Caki2 (cell line): ENCODE data around the gene CCNB1. TPM values are rescaled to one million over a fixed set of nuclear protein-coding genes. Genes with fewer than 3 reads are reported as not detected.
A peak's percentile ranks its signal among the peaks of the same experiment; 100 is the strongest.
"Not testable (repeated sequence)": the region's sequence is repeated elsewhere in the genome, so short reads cannot be mapped to it uniquely, and the experiment has no call there.

ENCODE experiments used
- DNase-seq: peaks from one replicate; pipeline ENCODE4 v3.0.0-alpha.2; 2015; ENCODE audit warnings: low read depth
- in situ Hi-C: cut with HindIII; loops from 2 replicates; pipeline ENCODE4 v1.10.0; 2016; ENCODE audit warnings: low sequenced_read_pairs, low pct_unique_long_range_greater_than_20kb, mixed read lengths
- total RNA-seq: library from RNA; depleted of rRNA; stranded (reverse); fragments of >200 nt; shearing (Covaris generic); gene quantifications from 2 replicates; pipeline ENCODE4 v1.2.3, GENCODE V29; 2014; ENCODE audit warnings: low replicate concordance

Gene CCNB1
- total RNA-seq, 1 experiment from 2014 or later, result 161 TPM

DNA sequence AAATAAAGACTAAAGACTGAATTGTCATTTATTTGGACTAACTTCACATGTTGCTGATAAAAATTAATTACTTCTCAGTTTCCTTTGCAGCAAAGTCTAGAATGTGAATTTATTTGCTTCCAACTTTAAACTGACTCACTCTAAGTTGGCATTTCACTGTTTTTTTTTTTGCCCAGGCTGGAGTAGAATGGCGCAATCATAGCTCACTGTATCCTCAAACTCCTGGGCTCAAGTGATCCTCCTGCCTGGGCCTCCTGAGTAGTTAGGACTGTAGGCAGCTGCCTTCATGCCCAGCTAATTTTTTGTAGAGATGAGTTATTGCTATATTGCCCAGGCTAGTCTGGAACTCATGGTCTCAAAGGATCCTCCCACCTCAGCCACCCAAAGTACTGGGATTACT is 3.5 kb downstream of the CCNB1 start:
- in situ Hi-C loops, result no loop called here
- DNase-seq, result no peak

DNA sequence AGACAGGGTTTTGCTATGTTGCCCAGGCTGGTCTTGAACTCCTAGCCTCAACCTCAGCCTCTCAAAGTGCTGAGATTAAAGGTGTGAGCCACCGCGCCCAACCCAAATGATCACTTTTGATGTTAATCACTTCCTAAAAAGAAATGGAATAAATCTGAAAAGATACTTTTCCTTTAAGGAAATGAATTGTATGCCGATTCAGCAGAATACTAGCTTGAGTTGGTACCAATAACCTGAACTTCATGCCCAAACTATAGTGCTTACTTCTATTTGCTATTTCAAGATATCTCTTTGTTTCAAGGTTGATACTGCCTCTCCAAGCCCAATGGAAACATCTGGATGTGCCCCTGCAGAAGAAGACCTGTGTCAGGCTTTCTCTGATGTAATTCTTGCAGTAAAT is 4.0 kb downstream of the CCNB1 start:
- DNase-seq, result no peak
- in situ Hi-C loops, result no loop called here

DNA sequence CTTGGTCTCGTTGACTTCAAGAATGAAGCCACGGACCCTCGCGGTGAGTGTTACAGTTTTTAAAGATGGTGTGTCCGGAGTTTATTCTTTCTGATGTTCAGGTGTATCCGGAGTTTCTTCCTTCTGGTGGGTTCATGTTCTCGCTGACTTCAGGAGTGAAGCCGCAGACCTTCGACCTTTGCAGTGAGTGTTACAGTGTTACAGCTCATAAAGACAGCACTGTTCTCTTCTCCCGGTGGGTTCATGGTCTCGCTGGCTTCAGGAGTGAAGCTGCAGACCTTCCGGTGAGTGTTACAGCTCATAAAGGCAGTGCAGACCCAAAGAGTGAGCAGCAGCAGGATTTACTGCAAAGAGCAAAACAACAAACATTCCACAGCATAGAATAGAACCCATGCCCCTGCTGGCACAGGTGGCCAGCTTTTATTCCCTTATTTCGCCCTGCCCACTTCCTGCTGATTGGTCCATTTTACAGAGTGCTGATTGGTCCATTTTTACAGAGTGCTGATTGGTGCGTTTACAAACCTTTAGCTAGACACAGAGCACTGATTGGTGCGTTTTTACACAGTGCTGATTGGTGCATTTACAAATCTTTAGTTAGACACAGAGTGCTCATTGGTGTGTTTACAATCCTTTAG is 14.8 kb downstream of the CCNB1 start:
- in situ Hi-C loops, DNase-seq: not testable (repeated sequence)

DNA sequence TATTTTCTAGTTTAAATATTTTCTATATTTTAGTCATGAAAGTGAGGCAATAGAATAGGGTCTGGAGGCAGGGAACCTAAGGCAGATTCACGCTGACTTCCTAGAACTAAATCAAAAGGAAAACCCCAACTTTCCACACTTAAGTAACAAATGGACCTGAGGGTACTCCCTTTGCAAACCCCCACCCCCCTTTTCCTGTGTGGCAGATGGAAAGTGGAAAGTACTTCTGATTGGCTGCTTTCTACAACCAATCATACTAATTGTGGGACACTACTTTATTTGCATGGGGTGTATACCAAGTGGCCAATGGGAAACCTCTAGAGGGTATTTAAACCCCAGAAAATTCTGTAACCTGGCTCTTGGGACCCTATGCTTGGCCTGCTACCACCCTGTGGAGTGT is 17.7 kb downstream of the CCNB1 start:
- DNase-seq, result no peak
- in situ Hi-C loops, result no loop called here

DNA sequence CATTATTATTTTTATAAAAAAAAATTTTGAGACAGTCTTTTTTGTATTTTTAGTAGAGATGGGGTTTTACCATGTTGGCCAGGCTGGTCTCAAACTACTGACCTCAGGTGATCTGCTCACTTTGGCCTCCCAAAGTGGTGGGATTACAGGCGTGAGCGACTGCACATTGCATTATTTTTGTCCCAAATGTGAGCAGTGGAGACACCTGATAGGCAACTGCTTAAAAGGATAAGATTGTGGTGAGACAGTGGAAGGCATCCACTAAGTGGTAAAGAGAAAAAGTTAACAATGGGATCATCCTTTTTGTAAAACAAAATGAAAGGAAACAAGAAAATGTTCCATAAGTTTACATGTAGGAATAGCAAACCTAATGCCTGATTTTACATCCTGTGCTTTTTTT is 20.4 kb downstream of the CCNB1 start:
- in situ Hi-C loops, result no loop called here
- no peak for DNase-seq

DNA sequence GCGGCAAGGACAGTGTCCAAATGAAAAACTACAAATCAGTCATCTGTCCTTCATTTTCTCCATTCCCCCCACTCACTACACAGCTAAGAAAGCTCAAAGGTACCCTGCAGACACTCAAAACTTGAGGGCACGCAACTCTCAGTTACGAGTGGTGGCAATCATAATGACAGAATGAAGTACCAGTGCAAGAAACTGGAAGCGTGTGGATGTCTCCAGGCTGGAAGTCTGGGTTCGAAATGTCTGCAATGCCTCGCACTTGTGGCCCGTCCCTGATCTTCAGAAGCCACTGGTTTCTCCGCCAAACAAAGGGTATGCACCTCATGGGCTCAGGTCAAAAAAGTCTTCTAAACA is 21.8 kb downstream of the CCNB1 start:
- in situ Hi-C loops, result no loop called here
- no peak for DNase-seq

DNA sequence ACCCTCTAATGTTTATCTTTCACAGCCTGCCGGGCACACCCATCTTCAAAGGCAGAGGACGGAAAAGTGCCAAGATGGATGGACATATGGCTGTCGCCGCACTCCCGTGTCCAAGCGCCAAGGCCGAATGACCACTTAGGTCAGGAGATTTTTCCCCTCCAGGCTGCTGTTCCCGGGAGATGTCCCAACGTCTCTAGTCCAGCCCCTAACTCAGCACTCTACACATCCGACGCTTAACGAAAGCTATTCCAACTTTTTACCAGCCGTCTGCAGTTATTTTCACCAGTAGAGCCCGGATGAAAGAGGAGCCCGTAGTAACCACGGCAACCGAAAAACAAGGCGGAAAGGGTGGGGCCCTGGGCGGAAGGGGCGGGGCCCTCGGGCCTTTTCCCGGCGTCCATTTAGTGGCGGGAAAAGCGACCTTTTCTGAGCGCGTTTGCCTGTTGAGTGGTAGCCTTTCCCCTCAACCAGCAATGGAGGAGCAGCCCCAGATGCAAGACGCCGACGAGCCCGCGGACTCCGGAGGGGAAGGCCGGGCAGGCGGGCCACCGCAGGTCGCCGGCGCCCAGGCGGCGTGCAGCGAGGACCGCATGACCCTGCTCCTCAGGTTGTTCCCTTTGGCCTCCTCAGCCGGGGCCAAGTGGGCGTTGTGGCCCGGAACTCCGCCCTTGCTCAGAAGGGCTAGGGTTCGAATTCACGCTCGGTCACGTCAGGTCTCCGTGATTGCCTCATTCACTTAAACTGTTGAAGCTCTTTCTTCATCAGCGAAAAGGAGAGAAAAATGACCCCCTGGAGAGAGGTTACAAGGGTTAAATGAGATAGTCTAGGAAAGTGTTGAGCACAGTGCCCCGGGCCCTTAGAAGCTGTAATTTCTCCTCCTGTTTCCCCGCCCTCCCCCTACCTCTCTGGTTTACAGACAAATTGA is 22.5 kb downstream of the CCNB1 start, which contains the start of gene CENPH:
Gene CENPH (plus strand): TSS at position 422 of the 925 bp plus-strand sequence. CDS start 52 bp downstream, at position 474.
- in situ Hi-C loops, result no loop called here
- DNase-seq, result peak; percentile 91

DNA sequence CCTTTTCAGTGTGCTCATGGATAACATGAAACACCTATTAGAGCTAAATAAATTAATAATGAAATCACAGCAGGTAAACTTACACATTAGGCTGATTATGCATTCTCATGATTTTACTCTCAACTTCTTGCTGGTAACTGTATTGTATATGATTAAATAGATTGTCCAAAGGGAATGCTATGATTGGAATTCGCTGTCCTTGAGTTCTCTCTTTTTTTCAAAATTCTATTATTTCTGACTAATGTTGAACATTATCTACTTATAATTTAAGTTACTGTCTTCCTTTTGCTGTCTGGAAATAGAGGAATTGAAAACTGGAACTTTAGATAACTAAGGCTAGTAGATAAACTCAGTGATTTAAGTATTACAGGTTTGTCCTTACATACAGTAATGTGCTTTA is 35.5 kb downstream of the CCNB1 start:
- DNase-seq, result no peak
- in situ Hi-C loops, result no loop called here

DNA sequence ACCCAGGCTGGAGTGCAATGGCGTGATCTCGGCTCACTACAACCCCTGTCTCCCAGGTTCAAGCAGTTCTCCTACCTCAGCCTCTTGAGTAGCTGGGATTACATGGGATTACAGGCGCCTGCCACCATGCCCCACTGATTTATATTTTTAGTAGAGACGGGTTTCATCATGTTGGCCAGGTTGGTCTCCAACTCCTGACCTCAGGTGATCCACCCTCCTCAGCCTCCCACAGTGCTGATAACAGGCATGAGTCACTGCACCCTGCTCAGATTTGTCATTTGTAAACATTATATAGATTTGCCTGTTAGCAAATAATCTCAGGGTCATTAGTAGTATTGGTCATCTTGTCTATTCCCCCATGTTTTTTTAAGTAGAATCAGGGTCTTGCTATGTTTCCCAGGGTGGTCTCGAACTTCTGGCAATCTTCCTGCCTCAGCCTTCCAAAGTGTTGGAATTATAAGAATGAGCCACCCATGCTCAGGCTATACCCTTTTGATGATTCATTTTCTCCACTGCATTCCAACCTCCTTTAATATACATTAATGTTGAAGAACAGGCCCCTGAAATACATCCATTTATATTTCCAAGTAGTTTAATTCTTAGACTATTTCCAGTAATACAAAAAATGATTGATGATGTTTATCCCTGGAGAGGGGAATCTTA is 39.7 kb downstream of the CCNB1 start:
- no peak for DNase-seq
- in situ Hi-C loops, result no loop called here

DNA sequence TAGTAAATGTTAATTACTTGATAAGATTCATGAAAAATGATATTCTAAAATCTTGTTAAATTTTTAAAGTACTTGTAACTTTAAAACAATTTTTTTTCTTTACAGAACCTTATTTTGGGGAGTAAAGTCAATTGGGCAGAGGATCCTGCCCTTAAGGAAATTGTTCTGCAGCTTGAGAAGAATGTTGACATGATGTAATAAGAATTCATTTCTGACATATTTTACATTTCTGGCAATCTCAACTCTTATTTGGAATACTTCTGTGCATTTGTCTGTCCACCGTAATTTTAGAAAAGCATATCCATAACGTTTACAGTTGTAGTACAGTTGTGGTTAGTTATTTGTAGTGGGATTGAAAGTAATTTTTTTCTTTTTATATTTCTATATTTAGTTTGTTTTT is 42.7 kb downstream of the CCNB1 start:
- in situ Hi-C loops, result no loop called here
- no peak for DNase-seq

DNA sequence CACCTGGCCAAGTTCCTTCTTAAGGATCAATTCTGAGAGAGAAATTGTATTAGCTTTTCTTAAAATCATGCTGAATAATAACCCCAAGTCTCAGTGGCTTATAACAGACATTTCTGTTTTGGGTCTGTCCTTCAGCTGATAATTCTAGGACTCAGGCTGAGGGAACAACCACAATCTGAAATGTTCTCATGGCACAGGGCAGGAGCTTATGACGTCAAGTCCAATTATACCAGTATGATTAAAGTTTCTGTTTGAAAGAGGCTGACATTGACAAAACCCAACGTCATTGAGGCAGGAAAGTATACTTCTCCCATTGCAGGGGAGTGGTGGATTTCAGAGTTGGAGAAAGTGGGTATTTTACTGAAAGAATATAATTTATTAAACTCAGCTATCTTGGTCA is 44.2 kb downstream of the CCNB1 start:
- DNase-seq, result no peak
- in situ Hi-C loops, result no loop called here

DNA sequence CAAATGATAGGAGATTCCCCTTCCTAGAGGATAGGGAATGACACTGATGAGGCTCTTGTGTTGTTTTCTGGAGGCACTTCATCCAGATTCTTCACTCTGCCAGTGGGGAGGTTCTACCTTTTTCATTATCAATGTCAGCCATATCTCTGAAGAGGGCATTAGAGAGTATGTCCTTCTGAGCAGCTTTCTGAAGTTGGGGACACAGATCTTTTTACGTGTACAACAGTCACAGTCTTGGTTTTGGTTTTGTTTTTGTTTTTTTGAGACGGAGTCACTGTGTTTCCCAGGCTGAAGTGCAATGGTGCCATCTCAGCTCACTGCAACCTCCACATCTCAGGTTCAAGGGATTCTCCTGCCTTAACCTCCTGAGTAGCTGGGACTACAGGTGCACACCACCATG is 45.1 kb downstream of the CCNB1 start:
- in situ Hi-C loops, result no loop called here

DNA sequence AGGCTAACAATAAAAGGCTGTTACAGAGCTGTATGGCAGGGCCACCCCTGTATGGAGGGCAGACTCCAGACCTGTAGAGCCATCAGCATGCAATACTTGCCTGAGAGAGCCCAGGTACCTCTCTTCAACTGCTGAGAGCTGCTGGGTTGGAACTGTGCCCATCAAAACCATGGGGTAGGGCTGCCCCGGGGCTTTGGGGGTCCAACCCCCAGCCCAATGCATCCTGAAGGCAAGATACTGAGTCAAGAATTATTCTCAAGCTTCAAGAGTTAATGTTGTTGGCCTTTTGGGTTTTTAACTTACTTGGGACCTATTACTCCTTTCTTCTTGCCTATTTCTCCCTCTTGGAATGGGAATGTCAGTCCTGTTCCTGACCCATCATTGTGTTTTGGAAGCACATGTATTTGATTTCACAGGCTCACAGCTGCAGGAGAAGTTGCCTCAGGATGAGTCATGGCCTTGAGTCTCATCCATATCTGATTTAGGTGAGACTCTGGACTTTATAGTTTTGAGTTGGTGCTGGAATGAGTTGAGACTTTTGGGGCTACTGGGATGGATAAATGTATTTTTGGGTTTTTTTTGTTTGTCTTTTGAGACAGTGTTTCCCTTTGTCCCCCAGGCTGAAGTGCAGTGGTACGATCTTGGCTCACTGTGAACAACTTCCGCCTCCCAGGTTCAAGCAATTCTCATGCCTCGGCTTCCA is 46.7 kb downstream of the CCNB1 start:
- no peak for DNase-seq
- in situ Hi-C loops, result no loop called here

More for the DNA sequence above, 45.1 kb downstream of the CCNB1 start:
- no peak for DNase-seq

DNA sequence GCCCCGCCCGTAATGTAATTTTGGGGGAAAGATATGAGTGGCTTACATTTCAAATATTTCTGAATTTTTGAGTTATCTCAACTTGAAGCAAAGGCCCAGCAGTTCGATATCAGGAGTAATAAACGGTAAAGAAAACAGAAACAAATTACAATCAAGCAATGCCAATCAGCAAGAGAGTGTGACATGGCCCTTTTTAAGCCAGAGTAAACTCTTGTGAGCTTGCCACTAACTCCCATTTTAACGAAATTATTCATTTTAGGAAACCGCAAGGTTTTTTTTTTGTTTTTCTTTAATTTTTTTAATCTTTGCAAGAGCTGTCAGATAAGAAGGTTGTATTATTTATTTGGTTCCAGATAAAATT is 50.2 kb downstream of the CCNB1 start:
- in situ Hi-C loops, result no loop called here
- peak; percentile 23 for DNase-seq

DNA sequence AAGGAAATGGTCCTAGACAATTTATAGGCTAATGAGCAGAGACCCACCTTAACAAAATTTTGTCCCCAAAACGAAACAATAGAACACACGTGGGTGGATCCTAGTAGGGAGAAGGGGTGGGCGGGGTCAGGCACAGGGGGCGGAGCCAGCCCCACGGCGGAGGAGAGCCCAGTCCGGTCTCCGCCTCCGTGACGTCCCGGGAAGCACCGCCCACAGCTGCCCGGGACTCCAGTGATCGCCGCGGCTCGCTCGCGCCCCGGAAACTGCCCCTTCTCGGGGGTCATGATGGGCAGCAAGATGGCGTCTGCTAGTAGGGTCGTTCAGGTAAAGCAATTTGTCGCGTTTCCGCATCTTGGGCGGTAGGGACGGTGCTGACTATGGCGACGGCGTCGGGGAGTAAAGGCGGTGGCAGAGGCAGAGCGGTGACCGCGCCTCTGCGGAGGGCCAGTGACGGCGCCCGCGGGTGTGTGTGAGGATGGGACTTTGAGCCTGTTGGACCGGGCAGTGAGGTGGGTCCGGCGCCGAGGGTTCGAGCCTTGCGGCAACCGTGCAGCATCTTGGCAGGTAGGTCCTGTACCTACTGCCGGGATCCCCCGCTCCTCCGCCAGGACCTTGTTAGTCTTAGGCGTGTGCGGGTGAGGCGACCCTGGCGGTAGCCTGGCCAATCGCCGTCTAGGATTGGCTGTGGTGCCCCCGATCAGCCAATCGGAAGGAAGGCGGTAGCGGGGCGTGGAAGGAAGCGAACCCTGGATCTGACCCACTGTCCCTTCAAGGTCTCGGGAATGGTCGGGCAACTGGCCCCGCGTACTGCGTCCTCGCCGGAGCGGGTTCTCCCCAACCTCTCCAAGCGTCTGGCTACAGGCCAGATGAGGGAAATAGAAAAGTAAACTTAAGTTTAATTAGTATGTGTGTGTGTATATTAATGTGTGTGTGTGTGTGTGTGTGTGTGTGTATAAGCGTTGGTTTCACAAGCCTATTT is 50.9 kb downstream of the CCNB1 start:
- in situ Hi-C loops, result no loop called here

DNA sequence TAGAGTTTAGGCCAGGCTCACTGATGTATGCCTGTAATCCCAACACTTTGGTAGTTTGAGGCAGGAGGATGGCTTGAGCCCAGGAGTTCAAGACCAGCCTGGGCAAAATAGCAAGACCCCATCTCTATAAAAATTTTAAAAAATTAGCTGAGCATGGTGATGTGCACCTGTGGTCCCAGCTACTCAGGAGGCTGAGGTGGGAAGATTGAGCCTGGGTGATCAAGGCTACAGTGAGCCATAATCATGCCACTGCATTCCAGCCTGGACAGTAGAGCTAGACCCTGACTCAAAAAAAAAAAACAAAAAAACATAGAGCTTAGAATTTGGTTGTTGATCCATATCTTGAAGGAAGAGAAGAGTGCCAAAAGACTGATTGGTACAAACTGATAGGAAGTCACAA is 53.0 kb downstream of the CCNB1 start:
- in situ Hi-C loops, result no loop called here
- DNase-seq, result no peak

More for the DNA sequence above, 50.9 kb downstream of the CCNB1 start:
- peak; percentile 88 for DNase-seq

DNA sequence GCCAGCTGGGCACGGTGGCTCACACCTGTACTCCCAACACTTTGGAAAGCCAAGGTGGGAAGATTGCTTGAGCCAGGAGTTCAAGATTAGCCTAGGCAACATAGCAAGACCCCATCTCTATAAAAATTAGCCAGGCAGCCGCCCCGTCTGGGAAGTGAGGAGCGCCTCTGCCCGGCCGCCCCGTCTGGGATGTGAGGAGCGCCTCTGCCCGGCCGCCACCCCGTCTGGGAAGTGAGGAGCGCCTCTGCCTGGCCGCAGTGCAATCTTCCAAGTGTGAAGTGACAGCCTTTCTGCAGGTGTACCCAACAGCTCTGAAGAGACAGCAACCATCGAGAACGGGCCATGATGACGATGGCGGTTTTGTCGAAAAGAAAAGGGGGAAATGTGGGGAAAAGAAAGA is 53.4 kb downstream of the CCNB1 start:
- DNase-seq, in situ Hi-C loops: not testable (repeated sequence)

DNA sequence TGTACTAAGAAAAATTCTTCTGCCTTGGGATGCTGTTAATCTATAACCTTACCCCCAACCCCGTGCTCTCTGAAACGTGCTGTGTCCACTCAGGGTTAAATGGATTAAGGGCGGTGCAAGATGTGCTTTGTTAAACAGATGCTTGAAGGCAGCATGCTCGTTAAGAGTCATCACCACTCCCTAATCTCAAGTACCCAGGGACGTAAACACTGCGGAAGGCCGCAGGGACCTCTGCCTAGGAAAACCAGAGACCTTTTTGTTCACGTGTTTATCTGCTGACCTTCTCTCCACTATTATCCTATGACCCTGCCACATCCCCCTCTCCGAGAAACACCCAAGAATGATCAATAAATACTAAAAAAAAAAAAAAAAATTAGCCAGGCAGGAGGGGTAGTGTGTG is 53.9 kb downstream of the CCNB1 start:
- DNase-seq, result peak; percentile 28
- in situ Hi-C loops, result not testable (repeated sequence)
